ENCODE measurements around the gene MAEA. TPM values are rescaled to one million over a fixed set of nuclear protein-coding genes. Genes with fewer than 3 reads are reported as not detected.

The MAEA gene
- total RNA-seq, 2 donors from 2014 or later: 76.0 to 110 TPM

GRCh38 chr4:1260418-1261106 is 29.1 kb upstream of the MAEA start:
- H3K36me3 ChIP-seq: no peaks in the 10 kb centered on the region
- WGBS: 93% methylated on average over 24 of the region's 24 CpGs
- H3K4me3 ChIP-seq: no peak overlapping the region
- intact Hi-C loops (cut with DNase I): no loop called here
- H3K9me3 ChIP-seq: no peaks in the 10 kb centered on the region
- H3K27me3 ChIP-seq (replicated peaks; ENCODE audit: insufficient read depth): no peaks in the 10 kb centered on the region
- TF ChIP-seq POLR2A (IDR thresholded peaks at IDR 0.05) (no peak), POLR2AphosphoS5 (IDR thresholded peaks at IDR 0.05) (no peak), CTCF (IDR thresholded peaks at IDR 0.05) (no peak)
- H3K4me1 ChIP-seq (replicated peaks): no peaks in the 10 kb centered on the region
- no peak overlapping the region for H3K27ac ChIP-seq
- no peak for DNase-seq (ENCODE audit: low spot score)

GRCh38 chr4:1261107-1261928 is 28.4 kb upstream of the MAEA start:
- WGBS: 89% methylated on average over 21 of the region's 21 CpGs

GRCh38 chr4:1264942-1265341 is 24.7 kb upstream of the MAEA start:
- no peaks in the 10 kb centered on the region for H3K9me3 ChIP-seq
- H3K4me1 ChIP-seq (replicated peaks): no peaks in the 10 kb centered on the region
- intact Hi-C loops (cut with DNase I): no loop called here
- no peak overlapping the region for H3K4me3 ChIP-seq
- no peak for DNase-seq (ENCODE audit: low spot score)
- WGBS: 93% methylated on average over 3 of the region's 3 CpGs
- H3K27ac ChIP-seq: no peak overlapping the region
- H3K36me3 ChIP-seq: no peaks in the 10 kb centered on the region
- no peaks in the 10 kb centered on the region for H3K27me3 ChIP-seq (replicated peaks; ENCODE audit: insufficient read depth)
- TF ChIP-seq POLR2A (IDR thresholded peaks at IDR 0.05): no peak
- TF ChIP-seq CTCF (IDR thresholded peaks at IDR 0.05): no peak
- TF ChIP-seq POLR2AphosphoS5 (IDR thresholded peaks at IDR 0.05): no peak

More at GRCh38 chr4:1261107-1261928, 28.4 kb upstream of the MAEA start:
- H3K4me1 ChIP-seq (replicated peaks): no peaks in the 10 kb centered on the region
- H3K27me3 ChIP-seq (replicated peaks; ENCODE audit: insufficient read depth): no peaks in the 10 kb centered on the region
- H3K9me3 ChIP-seq: no peaks in the 10 kb centered on the region
- DNase-seq (ENCODE audit: low spot score): no peak
- H3K4me3 ChIP-seq: no peak overlapping the region
- no peak overlapping the region for H3K27ac ChIP-seq
- intact Hi-C loops (cut with DNase I): no loop called here
- TF ChIP-seq POLR2AphosphoS5 (IDR thresholded peaks at IDR 0.05): no peak
- no peaks in the 10 kb centered on the region for H3K36me3 ChIP-seq

DNA sequence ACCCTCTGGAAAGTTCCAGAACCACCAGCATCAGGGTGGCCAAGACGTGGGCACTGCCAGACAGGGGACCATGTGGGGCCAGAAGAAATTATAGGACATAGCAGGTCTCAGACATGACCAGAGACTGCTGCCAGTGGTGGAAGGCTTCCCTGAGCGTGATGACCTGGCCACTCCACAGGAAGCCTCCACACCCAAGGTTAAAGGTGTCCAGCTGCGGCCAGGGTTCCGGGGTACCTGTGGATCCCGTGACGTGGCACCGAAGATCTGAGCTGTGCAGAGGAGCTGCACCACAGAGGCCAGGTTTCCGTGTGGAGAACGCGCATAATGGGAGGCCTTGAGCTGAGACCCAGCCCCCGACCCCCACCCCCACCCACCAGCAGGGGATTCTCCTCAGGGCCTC is 24.3 kb upstream of the MAEA start:
- intact Hi-C loops (cut with DNase I): no loop called here
- H3K27me3 ChIP-seq (replicated peaks; ENCODE audit: insufficient read depth): no peaks in the 10 kb centered on the region
- no peak for DNase-seq (ENCODE audit: low spot score)

More for the DNA sequence above, 24.3 kb upstream of the MAEA start:
- Histone ChIP-seq H3K27ac (no peak overlapping the region), H3K4me3 (no peak overlapping the region), H3K4me1 (replicated peaks) (no peaks in the 10 kb centered on the region), H3K36me3 (no peaks in the 10 kb centered on the region), H3K9me3 (no peaks in the 10 kb centered on the region)
- 96% methylated on average over 11 of the region's 11 CpGs for WGBS
- no peak for TF ChIP-seq CTCF (IDR thresholded peaks at IDR 0.05)
- TF ChIP-seq POLR2AphosphoS5 (IDR thresholded peaks at IDR 0.05): no peak
- no peak for TF ChIP-seq POLR2A (IDR thresholded peaks at IDR 0.05)
